Thoracic aorta endothelial cell (primary cell): ENCODE data around the gene ARHGAP11A. TPM values are rescaled to one million over a fixed set of nuclear protein-coding genes. Genes with fewer than 3 reads are reported as not detected.

Experiments
- small RNA-seq: library from RNA; depleted of rRNA; stranded (forward); fragments of <200 nt; gene quantifications from one replicate; pipeline ENCODE3, GENCODE V24; 2012
- total RNA-seq: library from RNA; depleted of rRNA; stranded (reverse); fragments of >200 nt; gene quantifications from 2 replicates; pipeline ENCODE4 v1.2.3, GENCODE V29; 2012

Gene ARHGAP11A
- total RNA-seq: 52.9 and 65.5 TPM in 2 replicates

DNA sequence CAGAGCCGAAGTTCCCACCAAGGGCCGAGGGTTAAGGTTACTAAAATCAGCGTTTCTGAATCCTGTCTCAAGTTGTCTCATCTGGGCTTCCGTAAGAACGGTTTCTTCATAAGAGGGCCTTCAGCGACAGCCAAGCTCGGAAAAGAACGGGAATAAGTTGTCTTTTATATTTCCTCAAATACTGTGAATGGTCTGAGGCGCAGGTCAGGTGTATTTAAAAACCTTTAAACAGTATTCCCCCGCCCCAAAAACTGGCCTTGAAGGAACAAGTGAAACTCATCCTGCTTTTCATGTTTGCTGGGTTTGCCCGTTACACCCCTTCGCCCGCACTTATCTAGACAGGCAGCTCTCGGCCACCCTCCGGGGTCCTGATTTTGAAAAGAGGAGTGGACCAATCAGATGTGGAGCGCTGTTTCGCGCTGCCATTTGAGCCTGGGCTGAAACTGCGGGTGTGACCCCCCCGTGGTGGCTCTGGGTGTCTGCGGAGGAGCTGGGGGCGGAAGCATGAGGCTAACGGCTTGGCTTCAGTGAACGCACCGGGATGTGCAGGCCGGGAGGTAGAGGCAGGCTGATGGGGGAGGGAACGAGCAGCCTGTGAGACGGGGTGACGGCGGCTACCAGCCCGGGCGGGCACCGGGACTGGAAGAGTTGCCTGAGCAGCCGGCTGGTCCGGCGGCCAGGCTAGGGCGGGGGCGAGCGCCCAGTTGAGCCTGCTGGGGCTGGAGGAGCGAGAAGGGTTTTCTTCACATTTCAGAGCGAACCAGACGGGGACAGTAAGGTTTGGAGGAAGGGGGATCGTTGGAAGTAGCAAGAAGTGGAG, at the start of gene ARHGAP11A:
TSS of gene ARHGAP11A (plus strand) at position 454 of the 820 bp plus-strand sequence. CDS start 708 bp downstream, outside the sequence.

DNA sequence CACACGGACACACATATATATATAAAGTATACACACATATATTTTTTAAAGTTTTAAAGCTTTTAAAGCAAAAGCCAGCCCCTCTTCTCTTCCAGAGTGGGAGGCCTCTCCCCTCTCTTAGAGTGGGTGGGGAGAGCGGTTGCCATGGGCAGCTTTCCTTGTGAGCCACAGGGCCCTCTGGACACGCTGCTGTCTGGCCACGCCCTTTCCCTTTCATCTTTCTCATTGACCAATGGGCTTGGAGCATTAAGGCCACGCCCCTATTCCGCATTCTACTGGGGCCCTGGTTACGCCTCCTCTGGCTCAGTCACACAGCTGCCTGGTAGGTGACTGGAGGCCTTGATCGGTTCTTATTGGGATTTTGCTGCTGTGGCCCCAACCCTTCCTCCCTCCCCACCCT, 22.2 kb upstream of the ARHGAP11A start, which contains the start of gene GOLGA8N:
TSS of gene GOLGA8N (plus strand) at position 306 of the 400 bp plus-strand sequence.

DNA sequence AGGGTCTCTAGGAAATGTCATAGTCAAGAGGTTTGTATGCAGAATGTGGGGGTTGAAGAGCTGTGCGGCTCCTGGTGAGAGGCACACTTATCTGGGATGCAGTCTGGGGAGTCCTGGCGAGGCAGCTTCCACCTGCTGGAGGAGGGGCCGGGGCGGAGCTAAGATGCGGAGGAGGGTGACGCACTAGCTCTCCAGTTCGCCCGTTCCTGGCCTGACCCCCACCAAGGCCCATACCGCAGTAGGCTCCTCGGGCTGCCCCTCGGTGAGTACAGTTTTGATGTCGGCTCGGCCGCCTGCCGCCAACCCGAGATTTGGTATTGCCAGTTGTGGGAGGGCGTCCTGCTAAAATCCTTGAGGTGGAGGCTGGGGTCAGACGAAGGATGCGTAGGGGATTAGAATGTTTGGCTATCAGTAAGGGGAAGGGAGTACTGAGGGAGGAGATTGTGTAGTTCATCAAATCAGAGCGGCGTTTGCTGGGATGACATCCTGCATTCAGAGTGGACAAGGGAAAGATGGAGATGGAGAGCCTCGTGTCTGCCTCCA, 26.3 kb downstream of the ARHGAP11A start, which contains the start of gene SCG5:
TSS of gene SCG5 (plus strand) at position 194 of the 543 bp plus-strand sequence. CDS start 1,883 bp downstream, outside the sequence.

Small RNA genes within 50 kb of the gene (small RNA-seq; reads per million reads assigned to genes)
- not detected for gene RN7SL286P

Other genes starting within 250 kb of the ARHGAP11A start
- gene GOLGA8K, start 212.2 kb upstream of the ARHGAP11A start, total RNA-seq: 0.66 and 1.5 TPM in 2 replicates
- 0.13 and 0.29 TPM in 2 replicates for gene GOLGA8O, start 159.9 kb upstream of the ARHGAP11A start, total RNA-seq
- 1.9 and 3.0 TPM in 2 replicates for gene GOLGA8N, start 22.0 kb upstream of the ARHGAP11A start, total RNA-seq
- gene SCG5, start 26.2 kb downstream of the ARHGAP11A start, total RNA-seq: 0.29 and 0.66 TPM in 2 replicates
- 0.07 and 0.13 TPM in 2 replicates for gene GREM1, start 102.5 kb downstream of the ARHGAP11A start, total RNA-seq